ENCODE measurements around the gene HOXA3.

Gene HOXA3

GRCh38 chr7:27165089-27165995 is 13.0 kb upstream of the HOXA3 start, which contains the start of gene HOXA9:
Gene HOXA9, minus strand, starts transcription at chr7:27165537. Its CDS starts 80 bp downstream, at chr7:27165457.
- DNase-seq = no peak

GRCh38 chr7:27164367-27165088 is 12.1 kb upstream of the HOXA3 start:
- DNase-seq = no peak

- DNase-seq = no peak
Observed at GRCh38 chr7:27164045-27164366, 11.6 kb upstream of the HOXA3 start.

GRCh38 chr7:27163288-27164044 is 11.1 kb upstream of the HOXA3 start:
- no peak for DNase-seq

- DNase-seq = no peak
Observed at GRCh38 chr7:27162561-27163287, 10.3 kb upstream of the HOXA3 start.

GRCh38 chr7:27161721-27162560 is 9.6 kb upstream of the HOXA3 start:
- no peak for DNase-seq

- DNase-seq = peak; percentile 52
Observed at GRCh38 chr7:27161214-27161720, 8.9 kb upstream of the HOXA3 start.

- DNase-seq = peak; percentile 79
Observed at GRCh38 chr7:27160546-27161213, 8.3 kb upstream of the HOXA3 start.

- DNase-seq = no peak
Observed at GRCh38 chr7:27160145-27160545, 7.8 kb upstream of the HOXA3 start.

GRCh38 chr7:27159266-27160144 is 7.1 kb upstream of the HOXA3 start:
- no peak for DNase-seq

- no peak for DNase-seq
Observed at GRCh38 chr7:27158436-27159265, 6.3 kb upstream of the HOXA3 start.

GRCh38 chr7:27157702-27158431 is 5.5 kb upstream of the HOXA3 start:
- no peak for DNase-seq

GRCh38 chr7:27156916-27157701 is 4.7 kb upstream of the HOXA3 start:
- no peak for DNase-seq

GRCh38 chr7:27156508-27156898 is 4.1 kb upstream of the HOXA3 start, which contains the start of gene HOXA7:
Gene HOXA7, minus strand, starts transcription at chr7:27156675. Its CDS starts 130 bp downstream, at chr7:27156545.
- DNase-seq = no peak

GRCh38 chr7:27155816-27156507 is 3.6 kb upstream of the HOXA3 start:
- DNase-seq = no peak

Measured in OCI-M1 (cell line).